NCI-H2171 (cell line): ENCODE measurements around the gene TRAF7.
"Not testable (repeated sequence)": the region's sequence is repeated elsewhere in the genome, so short reads cannot be mapped to it uniquely, and the experiment has no call there.

ENCODE experiments used
- DNase-seq: peaks from one replicate; lab custom pipeline; 2025; lab: John Stamatoyannopoulos, UW

TRAF7 gene

GRCh38 chr16:2155091-2155950 is at the start of gene TRAF7:
Gene TRAF7 (plus strand): TSS chr16:2155782. CDS start chr16:2163921, 8,139 bp downstream.
- peak; percentile 98 for DNase-seq

- not testable (repeated sequence) for DNase-seq
These were observed 49.4 kb upstream of the TRAF7 start for GRCh38 chr16:2106211-2106610.

DNA sequence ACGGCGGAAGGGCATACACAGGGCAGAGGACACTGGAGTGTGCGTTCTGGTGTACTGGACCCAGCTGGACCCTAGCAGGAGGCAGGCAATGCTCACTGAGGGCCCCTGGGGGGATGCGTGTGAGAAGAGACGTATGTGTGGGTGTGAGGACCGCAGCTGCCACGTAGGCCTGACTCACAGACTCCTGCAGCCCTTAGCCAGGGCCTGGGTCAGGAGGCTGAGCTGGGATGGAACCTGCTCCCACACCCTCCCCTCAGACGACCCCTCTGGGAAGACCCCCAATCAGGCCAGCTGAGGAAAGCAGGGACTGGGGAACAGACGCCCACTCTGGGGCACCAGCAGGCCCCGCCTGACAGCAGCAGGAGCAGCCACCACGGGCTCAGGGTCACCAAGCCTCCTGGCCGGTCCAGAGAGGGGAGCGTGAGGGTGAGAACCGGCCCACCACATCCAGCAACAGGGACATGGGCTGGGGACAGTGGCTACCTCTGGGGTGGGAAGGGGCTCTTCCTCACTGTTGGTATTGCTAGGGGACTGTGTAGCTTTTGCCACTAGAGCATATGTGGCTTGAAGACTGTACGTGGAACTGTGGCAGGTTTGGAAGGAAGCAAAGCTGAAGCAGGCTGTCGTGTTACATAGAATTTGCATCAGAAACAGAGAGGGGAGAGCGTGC is 48.3 kb upstream of the TRAF7 start:
- not testable (repeated sequence) for DNase-seq

- DNase-seq = not testable (repeated sequence)
These were observed 47.8 kb upstream of the TRAF7 start for GRCh38 chr16:2107791-2108125.

DNA sequence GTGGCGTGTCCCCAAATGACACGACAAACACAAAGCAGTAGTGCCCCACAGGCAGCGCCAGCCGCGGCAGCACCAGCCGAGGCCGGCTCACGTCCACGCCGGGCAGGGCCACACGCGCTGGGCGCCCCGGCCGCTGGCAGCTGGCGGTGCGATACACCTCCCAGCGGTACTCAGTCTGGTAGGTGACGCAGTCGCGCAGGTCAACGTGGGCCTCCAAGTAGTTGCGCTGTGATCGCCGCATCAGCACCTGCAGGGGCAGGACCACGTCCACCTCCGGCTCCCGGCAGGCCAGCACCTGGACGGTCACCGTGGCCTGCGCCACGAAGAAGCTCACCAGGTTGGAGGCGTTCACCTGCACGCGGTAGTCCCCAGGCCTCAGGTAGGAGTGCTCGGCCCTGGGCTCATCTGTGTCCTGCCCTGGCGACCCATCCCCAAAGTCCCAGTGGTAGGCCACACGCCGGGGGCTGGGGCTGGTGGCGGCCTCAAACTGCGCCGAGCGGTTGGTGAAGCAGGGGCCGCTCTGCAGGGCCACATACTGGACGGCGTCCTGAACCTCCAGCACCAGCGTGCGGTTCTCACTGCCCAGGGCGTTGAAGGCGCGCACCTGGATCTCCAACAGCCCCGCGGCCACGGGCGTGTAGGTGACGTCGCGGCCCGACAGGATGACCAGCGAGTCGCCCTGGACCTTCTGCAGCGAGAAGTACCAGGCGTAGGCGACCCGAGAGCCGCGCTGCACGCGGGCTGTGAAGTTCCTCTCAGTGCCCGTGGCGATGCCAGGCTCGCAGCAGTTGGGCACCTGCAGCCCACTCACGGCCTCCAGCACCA is 46.9 kb upstream of the TRAF7 start:
- DNase-seq = not testable (repeated sequence)

DNA sequence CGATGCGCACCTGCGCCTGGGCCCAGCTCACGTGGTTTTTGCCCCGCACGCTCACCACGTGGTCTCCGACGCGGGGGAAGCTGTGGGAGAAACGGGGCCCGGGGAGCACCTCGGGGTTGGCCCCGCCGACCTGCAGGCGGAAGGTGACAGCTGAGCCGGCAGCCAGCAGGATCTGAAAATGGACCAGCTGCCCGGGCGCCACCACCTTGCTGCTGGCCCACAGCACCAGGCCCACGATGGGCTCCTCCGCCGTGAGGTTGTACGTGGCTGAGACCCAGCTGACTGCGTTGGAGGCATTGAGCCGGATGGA is 46.4 kb upstream of the TRAF7 start:
- DNase-seq = not testable (repeated sequence)

GRCh38 chr16:2109872-2110271 is 45.7 kb upstream of the TRAF7 start:
- DNase-seq = not testable (repeated sequence)

- DNase-seq = not testable (repeated sequence)
These were observed 45.1 kb upstream of the TRAF7 start for GRCh38 chr16:2110332-2111008.

DNA sequence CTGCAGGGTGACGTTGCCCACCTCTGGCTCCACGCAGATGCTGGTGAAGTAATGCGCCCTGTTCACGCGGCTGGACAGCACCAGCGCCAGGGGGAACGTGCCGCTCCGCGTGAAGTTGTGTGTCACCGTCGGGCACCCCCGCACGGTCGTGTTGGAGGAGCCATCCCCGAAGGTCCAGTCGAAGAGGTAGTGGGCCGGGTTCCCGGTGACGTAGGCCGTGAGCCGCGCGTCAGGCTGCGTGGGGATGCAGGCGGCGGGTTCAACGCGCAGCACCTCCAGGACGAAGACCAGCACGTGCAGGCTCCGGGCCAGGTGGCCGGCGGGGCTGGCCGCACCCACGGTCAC is 44.6 kb upstream of the TRAF7 start:
- DNase-seq = not testable (repeated sequence)

- DNase-seq = not testable (repeated sequence)
These were observed 43.9 kb upstream of the TRAF7 start for GRCh38 chr16:2111412-2112335.

DNA sequence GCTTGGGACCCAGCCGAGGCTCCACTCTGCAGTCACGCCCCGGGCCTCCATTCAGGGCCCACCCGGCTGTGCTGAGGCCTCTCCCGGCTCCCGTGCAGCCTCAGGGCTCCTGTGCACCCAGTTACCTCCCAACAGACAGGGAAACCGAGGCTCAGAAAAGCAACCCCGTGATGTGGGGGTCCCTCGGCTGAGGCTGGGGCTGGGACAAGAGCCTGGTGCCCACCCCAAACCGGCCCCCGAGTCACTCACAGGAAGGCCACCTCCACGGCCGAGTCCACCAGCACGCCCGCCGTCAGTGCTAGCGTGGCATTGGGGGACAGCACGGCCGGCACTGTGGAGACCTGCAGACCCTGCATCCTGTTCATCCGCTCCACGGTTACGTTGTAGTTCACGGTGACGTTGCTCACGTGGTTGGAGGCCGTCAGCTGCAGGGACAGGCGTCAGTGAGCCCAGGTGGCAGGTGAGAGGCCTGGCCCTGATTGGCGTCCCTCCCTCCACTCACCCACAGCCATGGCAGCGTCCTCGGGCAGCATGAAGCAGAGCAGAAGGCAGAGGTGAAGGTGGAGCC is 43.0 kb upstream of the TRAF7 start:
- DNase-seq = not testable (repeated sequence)

GRCh38 chr16:2114225-2114624 is 41.4 kb upstream of the TRAF7 start:
- DNase-seq = not testable (repeated sequence)

DNA sequence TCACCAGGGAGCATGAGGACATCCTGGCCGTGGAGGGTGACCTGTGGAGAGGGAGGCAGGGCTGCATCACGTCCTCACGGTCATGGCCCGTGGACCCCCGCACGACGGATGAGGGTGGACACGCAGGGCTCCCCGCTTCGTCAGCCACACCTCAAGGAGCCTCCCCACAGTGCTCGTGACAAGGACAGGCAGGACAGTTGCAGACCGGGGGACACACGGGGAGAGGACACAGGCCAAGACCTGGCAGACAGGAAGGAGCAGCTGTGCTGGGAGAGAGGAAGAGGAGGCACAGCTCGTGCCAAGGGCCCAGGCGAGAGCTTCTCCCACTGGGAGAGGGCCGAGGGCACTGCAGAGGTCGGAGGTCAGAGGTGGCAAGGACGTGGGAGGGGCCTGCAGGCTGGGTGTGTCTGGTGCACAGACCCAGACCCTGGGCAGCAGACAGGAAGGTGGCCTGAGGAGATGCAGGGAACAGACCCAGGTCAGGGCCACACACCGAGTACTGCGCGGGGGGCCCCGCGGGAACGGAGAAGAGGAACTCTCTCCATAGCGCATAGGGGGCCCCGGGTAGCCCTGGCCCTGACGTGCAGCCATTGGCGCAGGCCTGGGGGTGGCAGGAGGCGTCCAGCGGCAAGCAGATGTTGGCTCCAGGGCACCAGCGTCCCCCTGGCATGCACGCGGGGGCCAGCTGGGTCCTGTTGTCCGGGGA is 40.5 kb upstream of the TRAF7 start:
- DNase-seq = not testable (repeated sequence)

GRCh38 chr16:2115591-2115973 is 40.0 kb upstream of the TRAF7 start:
- no peak for DNase-seq

- DNase-seq = not testable (repeated sequence)
These were observed 39.2 kb upstream of the TRAF7 start for GRCh38 chr16:2116428-2116827.

DNA sequence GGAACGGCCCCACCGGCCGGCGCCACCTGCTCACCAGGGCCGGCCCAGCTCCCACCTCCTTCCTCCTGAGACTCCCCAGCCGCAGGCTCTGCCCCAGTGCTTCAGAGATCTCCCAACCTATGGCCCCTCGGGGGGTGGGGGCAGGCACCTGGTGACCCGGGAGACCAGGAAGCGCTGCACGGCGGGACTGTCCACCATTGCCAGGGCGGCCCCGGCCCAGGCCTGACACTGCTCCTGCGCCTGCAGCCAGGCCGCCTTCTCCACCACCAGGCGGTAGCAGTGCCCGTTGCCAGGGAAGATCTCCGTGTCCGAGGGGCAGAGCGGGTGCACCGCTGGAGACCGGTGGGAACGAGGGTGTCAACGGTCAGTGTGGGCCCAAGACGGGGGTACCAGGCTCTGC is 38.2 kb upstream of the TRAF7 start:
- DNase-seq = not testable (repeated sequence)

DNA sequence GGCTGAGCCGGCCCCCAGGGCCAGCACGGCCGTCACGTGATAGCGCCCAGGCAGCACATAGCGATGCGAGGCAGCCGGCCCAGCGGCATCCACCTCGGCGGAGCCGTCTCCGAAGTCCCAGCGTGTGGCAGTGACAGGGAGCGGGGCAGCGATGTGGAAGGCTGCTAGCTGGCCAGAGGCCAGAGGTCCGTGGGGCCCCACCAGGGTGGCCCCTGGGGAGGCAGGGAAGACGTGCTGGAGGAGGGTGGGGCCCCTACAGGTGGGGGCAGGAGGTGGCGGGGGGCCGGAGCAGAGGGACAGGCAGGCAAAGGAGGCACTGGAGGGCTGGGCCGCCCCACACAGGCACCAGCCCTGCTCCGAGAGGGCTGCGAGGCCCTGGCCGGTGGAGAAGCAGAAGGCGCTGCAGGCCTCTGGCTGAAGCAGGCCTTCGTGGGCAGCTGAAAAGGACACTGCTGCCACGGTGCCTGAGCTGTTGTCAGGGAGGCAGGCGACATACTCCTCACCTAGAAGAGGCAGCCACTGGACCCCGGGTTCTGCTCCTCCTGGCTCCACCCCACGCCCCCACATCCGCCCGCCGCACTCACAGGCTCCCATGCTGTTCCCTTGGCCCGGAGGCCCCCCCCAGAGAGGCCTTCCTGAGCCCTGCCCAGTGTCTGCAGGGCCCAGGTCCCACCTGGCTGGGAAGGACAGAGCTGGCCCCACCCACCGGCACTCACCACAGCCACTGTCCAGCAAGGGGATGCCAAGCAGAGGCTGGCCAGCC is 37.4 kb upstream of the TRAF7 start:
- DNase-seq = not testable (repeated sequence)

DNA sequence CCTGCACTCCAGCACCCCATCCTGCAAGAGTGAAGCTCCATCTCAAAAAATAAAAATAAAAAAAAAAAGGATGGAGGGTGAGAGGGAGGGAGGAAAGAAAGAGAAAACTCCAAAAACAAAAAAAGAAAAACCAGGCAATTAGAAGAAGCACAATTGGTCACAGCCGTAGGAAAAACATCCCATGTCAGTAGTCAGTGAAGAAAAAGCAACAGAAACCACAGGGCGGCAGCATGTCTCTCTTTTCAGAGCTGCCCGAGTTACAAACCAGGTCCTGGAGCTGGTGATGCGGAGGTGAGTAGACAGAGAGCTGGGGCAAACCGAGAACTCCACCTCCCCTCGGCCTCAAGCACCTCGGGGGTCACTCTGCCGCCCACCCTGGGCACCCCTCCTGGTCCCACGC is 34.3 kb upstream of the TRAF7 start:
- DNase-seq = not testable (repeated sequence)

DNA sequence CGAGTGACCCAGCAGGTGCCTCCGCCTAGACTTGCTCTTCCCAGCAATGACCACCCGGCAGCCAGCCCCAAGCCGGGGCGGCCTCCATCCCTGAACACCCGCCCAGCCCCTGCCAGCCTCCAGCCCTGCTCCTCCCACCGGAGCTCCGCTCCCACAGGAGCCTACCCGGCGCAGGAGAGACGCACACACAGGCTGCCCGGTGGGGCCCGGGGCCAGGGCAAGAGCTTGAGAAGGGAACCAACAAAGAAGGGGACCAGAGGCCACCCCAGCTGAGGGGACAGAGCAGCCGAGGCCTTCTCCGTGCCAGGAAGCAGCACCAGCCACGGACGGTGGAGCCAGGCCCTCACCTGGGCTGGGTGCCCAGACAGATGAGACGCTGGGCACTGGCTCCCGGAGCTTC is 33.7 kb upstream of the TRAF7 start:
- no peak for DNase-seq
